Upper lobe of left lung (tissue), 6 donors: ENCODE measurements around the gene DYNC2LI1. TPM values are rescaled to one million over a fixed set of nuclear protein-coding genes. Genes with fewer than 3 reads are reported as not detected.
A peak's percentile ranks its signal among the peaks of the same experiment; 100 is the strongest.

ENCODE experiments used
- ATAC-seq, 2 donors: fragments of 200-7000 bp; cut with Tn5 transposase; one replicate each; pipeline ENCODE4 v1.9.1; 2022; ENCODE audit warnings: mild to moderate bottlenecking in 2 of 2, moderate library complexity in 2 of 2; ENCODE audit not compliant: low FRiP score in 2 of 2
- DNase-seq, 2 donors: peaks; one replicate each; pipeline ENCODE4 v3.0.0-alpha.2; 2019 to 2020
- H3K27ac ChIP-seq, 4 donors: fragments of 200-600 bp; sonication (generic); one replicate each; pipeline ENCODE4 v1.5.1; 2016 to 2019
- H3K27me3 ChIP-seq, 4 donors: fragments of 200-600 bp; sonication (generic); one replicate each; pipeline ENCODE4 v1.5.1; 2017 to 2019
- H3K36me3 ChIP-seq, 4 donors: fragments of 200-600 bp; sonication (generic); one replicate each; pipeline ENCODE4 v1.5.1; 2016 to 2019
- H3K4me1 ChIP-seq, 4 donors: fragments of 200-600 bp; sonication (generic); one replicate each; pipeline ENCODE4 v1.5.1; 2018 to 2019
- H3K4me3 ChIP-seq, 4 donors: fragments of 200-600 bp; sonication (generic); one replicate each; pipeline ENCODE4 v1.5.1; 2017 to 2019; ENCODE audit warnings: mild to moderate bottlenecking in 2 of 4, moderate library complexity in 1 of 4
- H3K9me3 ChIP-seq, 4 donors: fragments of 200-600 bp; sonication (generic); one replicate each; pipeline ENCODE4 v1.5.1; 2018 to 2019
- EP300 ChIP-seq, 4 donors: sonication (generic); formaldehyde crosslinking; IDR thresholded peaks; one replicate each; pipeline ENCODE4 v1.5.1; 2017; ENCODE audit warnings: antibody characterized with exemption in 4 of 4, control low read depth in 2 of 4
- POLR2A ChIP-seq, 4 donors: fragments of 450-650 bp; IDR thresholded peaks; one replicate each; pipeline ENCODE4 v1.5.1; 2016 to 2017; ENCODE audit warnings: antibody characterized with exemption in 4 of 4, mild to moderate bottlenecking in 2 of 4
- POLR2AphosphoS5 ChIP-seq, 2 donors: sonication (generic); formaldehyde crosslinking; IDR thresholded peaks; one replicate each; pipeline ENCODE4 v1.5.1; 2017; ENCODE audit warnings: antibody characterized with exemption in 2 of 2
- WGBS, 2 donors: methylation state at CpG; one replicate each; pipeline ENCODE4 v1.1.5; 2017 to 2018; 5-methylcytosine and 5-hydroxymethylcytosine counted together
- total RNA-seq, 6 donors: library from RNA; depleted of rRNA in 4 of 6; stranded (reverse); fragments of >200 nt in 4 of 6; gene quantifications; one replicate each; pipeline versions ENCODE4 v1.1.0 to v1.2.1, GENCODE V29; 2016 to 2021
- TF ChIP-seq, protein P1 (sequence below), 6 experiments: fragments of 450-650 bp in 4 of 6; fragments of 200-600 bp in 2 of 6; sonication (generic) in 2 of 6; IDR thresholded peaks; one replicate each; pipeline ENCODE4 v1.5.1; 2016 to 2019; ENCODE audit warnings: antibody characterized with exemption in 6 of 6
- donor health status: DM: no; HTN: no; CAD: no; lungs with moderate emphysema.
- donor health status: DM: no; HTN: yes; CAD: no; lungs with severe emphysema.

Gene DYNC2LI1
- total RNA-seq, 6 donors from 2014 or later, result 15.8 to 58.2 (median 18.1) TPM

DNA sequence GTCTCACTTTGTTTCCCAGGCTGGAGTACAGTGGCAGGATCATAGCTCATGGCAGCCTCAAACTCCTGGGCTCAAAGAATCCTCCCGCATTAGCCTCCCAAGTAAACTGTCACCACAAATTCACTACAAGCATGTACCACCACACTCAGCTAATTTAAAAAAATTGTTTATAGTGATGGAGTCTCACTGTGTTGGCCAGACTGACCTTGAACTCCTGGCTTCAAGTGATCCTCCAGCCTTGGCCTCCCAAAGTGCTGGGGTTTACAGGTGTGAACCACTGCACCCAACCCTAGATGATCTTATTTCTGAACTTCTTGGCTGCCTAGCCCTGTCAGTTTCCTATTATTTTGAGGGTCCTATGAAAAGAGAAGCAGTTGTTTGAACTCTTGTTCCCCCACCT is 14.8 kb downstream of the DYNC2LI1 start:
- peaks cover 0 to 3% (median 0%) of the 10 kb centered on the region in 4 donors for H3K4me1 ChIP-seq
- no peaks in the 10 kb centered on the region for H3K27me3 ChIP-seq
- peak overlapping the region in 2 of 4 donors; percentile 41 to 55 for H3K27ac ChIP-seq
- no peak overlapping the region for H3K4me3 ChIP-seq
- TF ChIP-seq, protein P1, sequence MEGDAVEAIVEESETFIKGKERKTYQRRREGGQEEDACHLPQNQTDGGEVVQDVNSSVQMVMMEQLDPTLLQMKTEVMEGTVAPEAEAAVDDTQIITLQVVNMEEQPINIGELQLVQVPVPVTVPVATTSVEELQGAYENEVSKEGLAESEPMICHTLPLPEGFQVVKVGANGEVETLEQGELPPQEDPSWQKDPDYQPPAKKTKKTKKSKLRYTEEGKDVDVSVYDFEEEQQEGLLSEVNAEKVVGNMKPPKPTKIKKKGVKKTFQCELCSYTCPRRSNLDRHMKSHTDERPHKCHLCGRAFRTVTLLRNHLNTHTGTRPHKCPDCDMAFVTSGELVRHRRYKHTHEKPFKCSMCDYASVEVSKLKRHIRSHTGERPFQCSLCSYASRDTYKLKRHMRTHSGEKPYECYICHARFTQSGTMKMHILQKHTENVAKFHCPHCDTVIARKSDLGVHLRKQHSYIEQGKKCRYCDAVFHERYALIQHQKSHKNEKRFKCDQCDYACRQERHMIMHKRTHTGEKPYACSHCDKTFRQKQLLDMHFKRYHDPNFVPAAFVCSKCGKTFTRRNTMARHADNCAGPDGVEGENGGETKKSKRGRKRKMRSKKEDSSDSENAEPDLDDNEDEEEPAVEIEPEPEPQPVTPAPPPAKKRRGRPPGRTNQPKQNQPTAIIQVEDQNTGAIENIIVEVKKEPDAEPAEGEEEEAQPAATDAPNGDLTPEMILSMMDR (IDR thresholded peaks at IDR 0.05), result no peak
- no peak for TF ChIP-seq POLR2AphosphoS5 (IDR thresholded peaks at IDR 0.05)
- no peak for TF ChIP-seq POLR2A (IDR thresholded peaks at IDR 0.05)
- H3K36me3 ChIP-seq, result peaks cover 0 to 46% (median 4%) of the 10 kb centered on the region in 4 donors
- 94 to 100% methylated on average over 1 of the region's 1 CpG for WGBS, 2 donors
- DNase-seq, result no peak
- no peaks in the 10 kb centered on the region for H3K9me3 ChIP-seq
- ATAC-seq, result no peak

DNA sequence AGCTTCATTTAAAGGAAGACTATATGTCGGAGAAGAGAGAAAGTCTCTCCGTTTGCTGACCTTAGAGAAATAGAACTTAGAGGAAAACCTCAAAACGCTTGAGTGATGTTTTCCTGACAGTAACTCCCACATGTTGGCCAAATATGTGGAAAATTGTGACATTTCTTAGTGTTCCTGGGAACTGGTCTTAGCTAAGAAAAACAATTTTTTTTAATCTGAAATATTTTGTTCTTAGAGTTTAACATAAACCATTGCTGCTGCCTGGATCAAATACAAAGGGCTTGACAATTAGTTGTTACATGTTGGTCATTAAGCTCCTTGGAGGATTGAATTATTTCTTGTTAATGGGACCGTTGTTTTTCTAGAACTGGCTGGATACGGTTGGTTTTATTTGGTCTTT is 16.3 kb downstream of the DYNC2LI1 start:
- peaks cover 0 to 39% (median 4%) of the 10 kb centered on the region in 4 donors for H3K36me3 ChIP-seq
- ATAC-seq, result no peak
- no peak for DNase-seq
- H3K4me3 ChIP-seq, result no peak overlapping the region
- peaks cover 0 to 3% (median 0%) of the 10 kb centered on the region in 4 donors for H3K4me1 ChIP-seq
- WGBS, 2 donors, result 75 to 77% methylated on average over 5 of the region's 5 CpGs
- TF ChIP-seq EP300 (IDR thresholded peaks at IDR 0.05), result no peak
- TF ChIP-seq POLR2A (IDR thresholded peaks at IDR 0.05), result no peak
- TF ChIP-seq, protein P1 (IDR thresholded peaks at IDR 0.05), result no peak
- TF ChIP-seq POLR2AphosphoS5 (IDR thresholded peaks at IDR 0.05), result no peak
- H3K27ac ChIP-seq, result peak overlapping the region in 1 of 4 donors; percentile 2
- no peaks in the 10 kb centered on the region for H3K27me3 ChIP-seq
- no peaks in the 10 kb centered on the region for H3K9me3 ChIP-seq

DNA sequence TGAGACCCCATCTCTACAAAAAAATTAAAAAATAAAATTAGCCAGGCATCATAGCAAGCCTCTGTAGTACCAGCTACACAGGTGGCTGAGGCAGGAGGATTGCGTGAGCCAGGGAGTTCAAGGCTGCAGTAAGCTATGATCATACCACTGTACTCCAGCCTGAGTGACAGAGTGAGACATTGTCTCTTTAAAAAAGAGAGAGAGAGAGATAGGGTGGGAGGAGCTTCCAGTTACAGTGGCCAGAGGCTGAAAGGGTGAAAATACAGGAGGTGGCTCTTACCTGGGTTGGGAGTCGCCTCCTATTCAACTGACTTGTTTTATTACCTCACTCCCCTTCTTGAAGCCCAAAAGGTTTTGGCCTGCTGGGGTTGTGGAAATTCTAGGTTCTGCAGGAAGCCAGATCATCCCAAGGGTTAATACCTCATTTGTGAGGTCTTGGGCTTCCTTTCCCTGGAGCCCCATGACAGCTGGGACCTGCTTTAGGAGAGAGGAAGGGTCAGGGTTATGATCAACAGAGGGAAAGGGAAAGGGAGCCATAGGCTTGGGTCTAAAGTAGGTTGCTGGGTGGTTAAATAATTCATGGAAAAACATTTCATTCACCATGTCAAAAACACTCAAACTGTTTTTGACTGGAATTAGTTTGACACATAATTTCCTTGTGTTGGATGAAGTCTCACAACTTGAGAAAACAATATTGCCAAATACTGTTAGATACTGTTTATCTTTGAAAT is 17.4 kb downstream of the DYNC2LI1 start:
- TF ChIP-seq POLR2AphosphoS5 (IDR thresholded peaks at IDR 0.05), result no peak
- no peak for TF ChIP-seq POLR2A (IDR thresholded peaks at IDR 0.05)
- no peak for TF ChIP-seq EP300 (IDR thresholded peaks at IDR 0.05)
- TF ChIP-seq, protein P1 (IDR thresholded peaks at IDR 0.05), result no peak
- peak overlapping the region in 2 of 4 donors; percentile 7 to 60 for H3K27ac ChIP-seq
- 84 to 85% methylated on average over 2 of the region's 2 CpGs for WGBS, 2 donors
- peaks cover 0 to 46% (median 4%) of the 10 kb centered on the region in 4 donors for H3K36me3 ChIP-seq
- H3K4me1 ChIP-seq, result peaks cover 0 to 3% (median 0%) of the 10 kb centered on the region in 4 donors
- DNase-seq (no peak), ATAC-seq (no peak)
- H3K4me3 ChIP-seq, result no peak overlapping the region
- H3K27me3 ChIP-seq, result no peaks in the 10 kb centered on the region
- no peaks in the 10 kb centered on the region for H3K9me3 ChIP-seq

DNA sequence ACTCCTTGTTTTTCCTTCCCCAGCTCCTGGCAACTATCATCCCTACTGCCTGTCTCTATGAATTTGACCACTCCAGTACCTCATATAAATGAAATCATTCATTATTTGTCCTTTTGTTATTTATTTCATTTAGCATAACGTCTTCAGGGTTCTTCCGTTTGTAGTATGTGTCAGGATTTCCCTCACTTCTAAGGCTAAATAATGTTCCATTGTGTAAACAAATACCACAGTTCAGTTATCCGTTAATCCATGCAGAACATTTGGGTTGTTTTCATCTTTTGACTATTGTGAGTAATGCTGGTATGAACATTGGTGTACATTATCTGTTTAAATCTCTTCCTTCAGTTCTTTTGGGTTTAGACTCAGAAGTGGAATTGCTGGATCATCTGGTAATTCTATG is 18.8 kb downstream of the DYNC2LI1 start:
- WGBS, 2 donors, result 70 to 73% methylated on average over 3 of the region's 3 CpGs
- no peak for DNase-seq
- Histone ChIP-seq H3K4me1 (peaks cover 0 to 3% (median 0%) of the 10 kb centered on the region in 4 donors), H3K9me3 (no peaks in the 10 kb centered on the region), H3K36me3 (peaks cover 0 to 46% (median 6%) of the 10 kb centered on the region in 4 donors), H3K27me3 (no peaks in the 10 kb centered on the region), H3K4me3 (no peak overlapping the region), H3K27ac (no peak overlapping the region)
- no peak for ATAC-seq
- no peak for TF ChIP-seq POLR2AphosphoS5 (IDR thresholded peaks at IDR 0.05)
- TF ChIP-seq, protein P1 (IDR thresholded peaks at IDR 0.05), result no peak
- TF ChIP-seq POLR2A (IDR thresholded peaks at IDR 0.05), result no peak
- no peak for TF ChIP-seq EP300 (IDR thresholded peaks at IDR 0.05)
